Kidney epithelial cell (primary cell): ENCODE measurements around the gene ALOX5. TPM values are rescaled to one million over a fixed set of nuclear protein-coding genes. Genes with fewer than 3 reads are reported as not detected.

Experiments
- DNase-seq: peaks from one replicate; pipeline ENCODE4 v3.0.0-alpha.2; 2010; ENCODE audit warnings: low read depth
- H3K27me3 ChIP-seq: 2 replicates; pipeline ENCODE4 v1.6.0; 2011; ENCODE audit warnings: low read length; ENCODE audit not compliant: control insufficient read depth, insufficient read depth
- H3K36me3 ChIP-seq: 2 replicates; pipeline ENCODE4 v1.5.1; 2011; ENCODE audit warnings: low read length; ENCODE audit not compliant: control insufficient read depth, insufficient read depth
- H3K4me3 ChIP-seq: 2 replicates; pipeline ENCODE4 v1.5.1; 2011; ENCODE audit warnings: low read depth, mild to moderate bottlenecking, control low read depth, low read length
- CTCF ChIP-seq: IDR thresholded peaks from 2 replicates; pipeline ENCODE4 v1.5.1; 2011; ENCODE audit warnings: mild to moderate bottlenecking, moderate library complexity, low read length, control low read depth, inconsistent platforms; ENCODE audit not compliant: insufficient read depth, poor library complexity, severe bottlenecking
- total RNA-seq: library from RNA; depleted of rRNA; stranded (reverse); fragments of >200 nt; gene quantifications from 2 replicates; pipeline ENCODE4 v1.2.3, GENCODE V29; 2015

ALOX5 gene
- total RNA-seq, 1 donor from 2014 or later: 18.7 TPM

DNA sequence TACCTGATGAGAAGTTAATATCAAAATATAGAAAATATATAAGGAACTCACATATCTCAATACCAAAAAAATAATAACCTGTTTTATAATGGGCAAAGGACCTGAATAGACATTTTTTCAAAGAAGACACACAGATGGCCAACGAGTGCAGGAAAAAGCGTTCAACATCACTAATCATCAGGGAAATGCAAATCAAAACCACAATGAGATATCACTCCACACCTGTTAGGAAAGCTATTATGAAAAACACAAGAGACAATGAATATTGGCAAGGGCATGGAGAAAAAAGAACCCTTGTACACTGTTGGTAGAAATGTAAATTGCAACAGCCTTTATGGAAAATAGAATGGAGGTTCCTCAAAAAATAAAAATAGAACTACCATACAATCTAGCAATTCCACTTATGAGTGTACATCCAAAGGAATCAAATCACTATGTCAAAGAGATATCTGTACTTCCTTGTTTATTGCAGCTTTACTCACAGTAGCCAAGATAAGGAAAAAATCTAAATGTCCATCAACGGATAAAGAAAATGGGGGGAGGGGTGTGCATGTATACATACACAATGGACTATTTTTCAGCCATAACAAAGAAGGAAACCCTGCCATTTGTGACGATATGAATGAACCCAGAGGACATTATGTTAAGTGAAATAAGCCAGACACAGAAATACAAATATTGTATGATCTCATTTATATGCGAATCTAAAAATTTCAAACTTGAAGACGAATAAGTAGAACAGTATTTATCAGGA, 3.6 kb upstream of the ALOX5 start:
- Histone ChIP-seq H3K36me3 (no peaks in the 10 kb centered on the region), H3K4me3 (no peak overlapping the region), H3K27me3 (peaks cover 17% of the 10 kb centered on the region)
- DNase-seq: no peak
- no peak for TF ChIP-seq CTCF

- Histone ChIP-seq H3K27me3 (peaks cover 17% of the 10 kb centered on the region), H3K36me3 (no peaks in the 10 kb centered on the region), H3K4me3 (no peak overlapping the region)
- DNase-seq: no peak
- TF ChIP-seq CTCF: no peak
These were observed 2.5 kb upstream of the ALOX5 start for GRCh38 chr10:45371560-45371959.

GRCh38 chr10:45372251-45372951, 1.6 kb upstream of the ALOX5 start:
- no peak for DNase-seq
- no peak overlapping the region for H3K4me3 ChIP-seq
- H3K27me3 ChIP-seq: peaks cover 17% of the 10 kb centered on the region
- no peaks in the 10 kb centered on the region for H3K36me3 ChIP-seq
- TF ChIP-seq CTCF: no peak

DNA sequence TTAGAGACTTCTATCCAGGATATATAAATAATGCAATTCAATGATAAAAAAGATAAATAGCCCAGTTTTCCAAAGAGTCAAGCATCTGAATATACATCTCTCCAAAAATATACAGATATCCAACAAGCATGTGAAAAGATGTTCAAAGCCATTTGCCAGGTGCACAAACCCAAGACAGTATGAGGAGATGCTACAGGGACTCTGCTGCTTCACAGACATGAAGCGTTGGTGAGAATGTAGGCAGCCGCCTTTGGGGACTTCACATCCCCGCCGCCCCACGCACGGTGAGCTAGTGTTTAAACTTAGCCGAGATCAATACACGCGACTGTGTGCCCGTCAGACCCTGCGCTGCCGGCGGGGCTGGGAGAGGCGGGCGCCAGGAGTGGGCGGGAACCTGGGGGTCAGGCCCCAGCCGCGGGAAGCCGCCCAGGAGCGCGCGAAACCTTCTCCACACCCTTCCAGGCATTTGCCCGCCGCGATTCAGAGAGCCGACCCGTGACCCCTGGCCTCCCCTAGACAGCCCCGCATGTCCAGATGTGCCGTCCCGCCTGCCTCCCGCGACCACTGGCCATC, 927 bp upstream of the ALOX5 start:
- H3K4me3 ChIP-seq: no peak overlapping the region
- no peak for DNase-seq
- peaks cover 17% of the 10 kb centered on the region for H3K27me3 ChIP-seq
- no peak for TF ChIP-seq CTCF
- H3K36me3 ChIP-seq: no peaks in the 10 kb centered on the region

- no peak for TF ChIP-seq CTCF
- H3K4me3 ChIP-seq: peak overlapping the region; percentile 37
- peak; percentile 25 for DNase-seq
- H3K27me3 ChIP-seq: peaks cover 17% of the 10 kb centered on the region
- no peaks in the 10 kb centered on the region for H3K36me3 ChIP-seq
These were observed 485 bp downstream of the ALOX5 start for GRCh38 chr10:45374350-45375052.
